Astrocyte of the spinal cord (primary cell): Measurements from ENCODE around the gene AAK1.

ENCODE experiments used
- DNase-seq: peaks from one replicate; pipeline ENCODE4 v3.0.0; 2011; ENCODE audit warnings: low read depth, low spot score
- H3K4me3 ChIP-seq: 2 replicates; pipeline ENCODE4 v1.5.1; 2011; ENCODE audit warnings: low read depth, mild to moderate bottlenecking, low read length, moderate library complexity
- CTCF ChIP-seq: IDR thresholded peaks from 2 replicates; pipeline ENCODE4 v1.5.1; 2012; ENCODE audit warnings: low read depth, mild to moderate bottlenecking, low read length, inconsistent platforms
- in situ Hi-C: cut with HindIII; loops from 2 replicates; pipeline ENCODE4 v1.10.0; 2017; ENCODE audit warnings: low sequenced_read_pairs

Gene AAK1

GRCh38 chr2:69465513-69466456 lies 177.8 kb downstream of the AAK1 start:
- DNase-seq, result no peak
- no peak overlapping the region for H3K4me3 ChIP-seq
- in situ Hi-C loops, result no loop called here
- no peak for TF ChIP-seq CTCF

- DNase-seq, result no peak
- no peak overlapping the region for H3K4me3 ChIP-seq
- TF ChIP-seq CTCF, result no peak
- in situ Hi-C loops, result no loop called here
Measured at GRCh38 chr2:69464575-69464974, 179.0 kb downstream of the AAK1 start.

GRCh38 chr2:69462780-69463179 lies 180.8 kb downstream of the AAK1 start:
- TF ChIP-seq CTCF, result no peak
- H3K4me3 ChIP-seq, result no peak overlapping the region
- in situ Hi-C loops, result no loop called here
- no peak for DNase-seq

GRCh38 chr2:69461404-69461803 lies 182.1 kb downstream of the AAK1 start:
- in situ Hi-C loops, result no loop called here
- no peak for TF ChIP-seq CTCF
- no peak overlapping the region for H3K4me3 ChIP-seq
- no peak for DNase-seq

GRCh38 chr2:69459936-69460335 lies 183.6 kb downstream of the AAK1 start:
- in situ Hi-C loops, result no loop called here
- DNase-seq, result no peak
- TF ChIP-seq CTCF, result no peak
- H3K4me3 ChIP-seq, result no peak overlapping the region

GRCh38 chr2:69456950-69457445 lies 186.5 kb downstream of the AAK1 start:
- in situ Hi-C loops, result no loop called here
- DNase-seq, result no peak
- no peak overlapping the region for H3K4me3 ChIP-seq
- TF ChIP-seq CTCF, result no peak
